Tibial nerve (tissue), 4 donors: ENCODE data around the gene C5orf58. TPM values are rescaled to one million over a fixed set of nuclear protein-coding genes. Genes with fewer than 3 reads are reported as not detected.

Experiments
- DNase-seq, 2 donors: peaks; one replicate each; pipeline ENCODE4 v3.0.0-alpha.2; 2019; ENCODE audit warnings: low spot score in 2 of 2
- H3K27ac ChIP-seq, 4 donors: fragments of 200-600 bp; sonication (generic) in 3 of 4; one replicate each; pipeline ENCODE4 v1.5.1; 2017 to 2019; ENCODE audit warnings: mild to moderate bottlenecking in 1 of 4
- H3K27me3 ChIP-seq, 2 donors: fragments of 200-600 bp; sonication (generic) in 1 of 2; one replicate each; pipeline versions ENCODE4 v1.5.1 to v1.6.0; 2017 to 2019
- H3K36me3 ChIP-seq, 3 donors: fragments of 200-600 bp; sonication (generic); one replicate each; pipeline ENCODE4 v1.5.1; 2018 to 2019
- H3K4me1 ChIP-seq, 4 donors: fragments of 200-600 bp; sonication (generic) in 3 of 4; one replicate each; pipeline ENCODE4 v1.5.1; 2017 to 2019
- H3K4me3 ChIP-seq, 4 donors: fragments of 200-600 bp; sonication (generic) in 3 of 4; one replicate each; pipeline ENCODE4 v1.5.1; 2017 to 2019; ENCODE audit warnings: mild to moderate bottlenecking in 1 of 4, moderate library complexity in 1 of 4
- H3K9me3 ChIP-seq, 4 donors: fragments of 200-600 bp; sonication (generic) in 3 of 4; one replicate each; pipeline ENCODE4 v1.5.1; 2017 to 2019
- CTCF ChIP-seq, 5 experiments: fragments of 200-600 bp in 3 of 5; fragments of 450-650 bp in 2 of 5; sonication (generic) in 3 of 5; IDR thresholded peaks; one replicate each; pipeline ENCODE4 v1.5.1; 2016 to 2019; ENCODE audit warnings: antibody characterized with exemption in 5 of 5, mild to moderate bottlenecking in 3 of 5, moderate library complexity in 2 of 5
- EP300 ChIP-seq, 2 donors: sonication (generic); formaldehyde crosslinking; IDR thresholded peaks; one replicate each; pipeline ENCODE4 v1.6.1; 2017; ENCODE audit warnings: antibody characterized with exemption in 2 of 2, mild to moderate bottlenecking in 1 of 2
- POLR2A ChIP-seq, 2 donors: fragments of 450-650 bp; IDR thresholded peaks; one replicate each; pipeline ENCODE4 v1.6.1; 2017; ENCODE audit warnings: antibody characterized with exemption in 2 of 2, mild to moderate bottlenecking in 2 of 2, moderate library complexity in 2 of 2
- WGBS, 2 donors: methylation state at CpG; one replicate each; pipeline ENCODE4 v1.1.5; 2018; 5-methylcytosine and 5-hydroxymethylcytosine counted together
- total RNA-seq, 4 donors: library from RNA; depleted of rRNA; stranded (reverse); fragments of >200 nt; gene quantifications; one replicate each; pipeline ENCODE4 v1.1.0, GENCODE V29; 2016

Gene C5orf58, protein sequence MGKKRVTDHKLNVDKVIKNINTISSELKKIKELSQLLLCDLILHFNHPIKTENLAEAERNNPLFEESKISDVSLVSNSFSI
- total RNA-seq: 1 to 10 TPM in 1 of 4 donors, not detected in 3; 1.5 TPM

DNA sequence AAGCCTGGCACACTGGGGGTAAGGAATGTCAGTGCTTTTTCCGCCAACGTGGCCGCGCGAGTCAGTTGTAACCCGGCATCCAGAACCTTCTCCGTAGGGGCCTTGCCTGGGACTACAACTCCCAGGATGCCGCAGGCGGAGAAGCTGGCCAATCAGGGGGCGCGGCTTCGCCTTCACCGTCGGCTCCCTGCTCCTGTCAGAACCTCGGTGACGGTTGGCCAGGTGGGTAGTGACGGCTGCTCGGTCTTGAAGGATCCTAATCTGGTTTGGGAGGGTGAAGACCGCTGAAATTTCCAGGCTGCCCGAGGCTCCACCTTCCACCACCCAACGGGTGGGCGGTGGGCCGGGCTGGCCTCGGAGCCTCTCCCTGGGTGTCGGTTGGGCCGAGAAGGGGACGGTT is at the start of gene C5orf58:
C5orf58 (plus strand) TSS at position 200 of the 400 bp plus-strand sequence. CDS start 1,992 bp downstream, outside the sequence.
- no peaks in the 10 kb centered on the region for H3K36me3 ChIP-seq
- no peak within 1 kb of the TSS for H3K4me3 ChIP-seq
- H3K9me3 ChIP-seq: no peaks in the 10 kb centered on the region
- H3K27ac ChIP-seq: no peak within 1 kb of the TSS
- no peaks in the 10 kb centered on the region for H3K27me3 ChIP-seq
- peaks cover 0 to 23% (median 3%) of the 10 kb centered on the region in 4 donors for H3K4me1 ChIP-seq
- no peak for DNase-seq
- TF ChIP-seq EP300 (IDR thresholded peaks at IDR 0.05): no peak
- no peak for TF ChIP-seq CTCF (IDR thresholded peaks at IDR 0.05)
- no peak for TF ChIP-seq POLR2A (IDR thresholded peaks at IDR 0.05)
- WGBS, 2 donors: 96 to 97% methylated on average over 25 to 27 of the region's 27 CpGs

- peak in 1 of 2 donors; percentile 21 for DNase-seq
- Histone ChIP-seq H3K27me3 (no peaks in the 10 kb centered on the region), H3K27ac (no peak overlapping the region), H3K4me1 (no peaks in the 10 kb centered on the region), H3K36me3 (no peaks in the 10 kb centered on the region), H3K4me3 (no peak overlapping the region), H3K9me3 (no peaks in the 10 kb centered on the region)
- TF ChIP-seq CTCF (IDR thresholded peaks at IDR 0.05) (peak; percentile 37 to 63 (median 57)), POLR2A (IDR thresholded peaks at IDR 0.05) (no peak)
- 50 to 54% methylated on average over 11 of the region's 12 CpGs for whole genome bisulfite sequencing, 2 donors
Measured at GRCh38 chr5:170183816-170184687, 48.7 kb upstream of the C5orf58 start.

DNA sequence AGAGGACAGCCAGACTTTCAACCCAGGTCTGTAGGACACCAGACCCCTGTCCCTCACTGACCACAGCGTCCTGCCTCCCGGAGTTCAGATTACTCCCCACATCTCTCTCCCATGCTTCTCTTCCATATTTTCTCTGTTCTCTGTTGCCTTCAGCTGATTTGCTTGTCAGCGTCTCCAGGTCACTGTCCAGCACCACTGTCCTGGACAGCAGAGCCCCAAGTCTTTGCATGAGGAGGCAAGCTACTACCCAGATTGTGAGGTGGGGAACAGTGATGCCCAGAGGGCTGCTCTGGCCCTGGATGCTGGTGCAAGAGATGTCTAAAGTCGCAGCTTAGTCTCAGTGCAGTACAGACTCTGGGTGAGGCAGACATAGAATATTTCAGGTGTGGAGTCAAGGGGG is 48.0 kb upstream of the C5orf58 start:
- H3K4me3 ChIP-seq: no peak overlapping the region

DNA sequence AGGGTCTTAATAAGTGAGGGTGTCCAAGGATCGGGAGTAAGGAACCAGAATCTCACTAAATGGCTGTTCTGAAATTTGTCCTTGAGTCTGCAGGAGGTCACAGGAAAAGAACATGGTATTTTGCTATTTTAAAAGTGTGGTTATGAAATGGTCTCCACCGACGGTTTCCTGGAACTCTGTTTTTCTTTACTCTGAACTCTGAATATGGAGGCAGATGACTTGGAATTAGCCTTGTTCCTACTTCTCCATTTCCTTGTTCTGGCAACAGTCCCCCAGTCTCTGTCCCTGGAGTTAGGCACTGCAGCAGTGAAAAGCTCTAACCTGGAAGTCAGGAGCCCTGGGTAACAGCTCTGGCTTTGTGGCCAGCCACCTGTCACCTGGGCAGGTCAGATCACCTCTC is 46.6 kb upstream of the C5orf58 start:
- 59% methylated on average over 3 of the region's 3 CpGs for WGBS, 2 donors
- no peak for DNase-seq
- Histone ChIP-seq H3K27me3 (no peaks in the 10 kb centered on the region), H3K4me1 (no peaks in the 10 kb centered on the region), H3K4me3 (no peak overlapping the region), H3K36me3 (no peaks in the 10 kb centered on the region), H3K9me3 (no peaks in the 10 kb centered on the region), H3K27ac (no peak overlapping the region)
- no peak for TF ChIP-seq EP300 (IDR thresholded peaks at IDR 0.05)
- no peak for TF ChIP-seq CTCF (IDR thresholded peaks at IDR 0.05)
- no peak for TF ChIP-seq POLR2A (IDR thresholded peaks at IDR 0.05)

More for the DNA sequence above, 48.0 kb upstream of the C5orf58 start:
- no peaks in the 10 kb centered on the region for H3K4me1 ChIP-seq
- 86 to 92% methylated on average over 4 of the region's 4 CpGs for WGBS, 2 donors
- TF ChIP-seq CTCF (IDR thresholded peaks at IDR 0.05): no peak
- TF ChIP-seq POLR2A (IDR thresholded peaks at IDR 0.05): no peak
- TF ChIP-seq EP300 (IDR thresholded peaks at IDR 0.05): no peak
- H3K27ac ChIP-seq: no peak overlapping the region
- H3K36me3 ChIP-seq: no peaks in the 10 kb centered on the region
- H3K9me3 ChIP-seq: no peaks in the 10 kb centered on the region
- no peak for DNase-seq
- H3K27me3 ChIP-seq: no peaks in the 10 kb centered on the region

DNA sequence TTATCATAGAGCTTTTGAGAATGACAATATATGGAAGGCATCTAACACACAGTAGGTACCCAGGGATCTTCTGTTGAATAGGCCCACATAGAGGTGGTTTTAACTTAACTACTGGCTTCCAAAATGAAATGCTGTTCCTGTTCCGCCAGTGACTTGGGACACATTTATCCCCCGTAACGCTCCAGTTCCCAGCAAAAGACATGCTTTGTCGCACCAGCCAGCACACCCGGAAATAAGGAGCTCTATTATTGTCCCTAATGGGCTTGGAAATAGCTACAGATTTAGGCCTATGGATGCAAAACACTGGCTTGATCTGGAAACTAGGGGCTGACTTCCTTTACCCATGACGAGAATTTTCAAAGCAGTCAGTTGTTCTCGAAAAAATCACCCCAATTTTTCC is 45.9 kb upstream of the C5orf58 start:
- no peaks in the 10 kb centered on the region for H3K9me3 ChIP-seq
- H3K4me1 ChIP-seq: no peaks in the 10 kb centered on the region
- 59 to 75% methylated on average over 7 of the region's 7 CpGs for WGBS, 2 donors
- no peak for DNase-seq
- no peak for TF ChIP-seq EP300 (IDR thresholded peaks at IDR 0.05)
- TF ChIP-seq POLR2A (IDR thresholded peaks at IDR 0.05): no peak
- TF ChIP-seq CTCF (IDR thresholded peaks at IDR 0.05): no peak
- no peak overlapping the region for H3K27ac ChIP-seq
- H3K36me3 ChIP-seq: no peaks in the 10 kb centered on the region
- H3K27me3 ChIP-seq: no peaks in the 10 kb centered on the region
- no peak overlapping the region for H3K4me3 ChIP-seq
